ENCODE data around the gene MLLT1. TPM values are rescaled to one million over a fixed set of nuclear protein-coding genes. Genes with fewer than 3 reads are reported as not detected.

The MLLT1 gene
- total RNA-seq, 1 experiment from 2014 or later = 29.0 TPM

DNA sequence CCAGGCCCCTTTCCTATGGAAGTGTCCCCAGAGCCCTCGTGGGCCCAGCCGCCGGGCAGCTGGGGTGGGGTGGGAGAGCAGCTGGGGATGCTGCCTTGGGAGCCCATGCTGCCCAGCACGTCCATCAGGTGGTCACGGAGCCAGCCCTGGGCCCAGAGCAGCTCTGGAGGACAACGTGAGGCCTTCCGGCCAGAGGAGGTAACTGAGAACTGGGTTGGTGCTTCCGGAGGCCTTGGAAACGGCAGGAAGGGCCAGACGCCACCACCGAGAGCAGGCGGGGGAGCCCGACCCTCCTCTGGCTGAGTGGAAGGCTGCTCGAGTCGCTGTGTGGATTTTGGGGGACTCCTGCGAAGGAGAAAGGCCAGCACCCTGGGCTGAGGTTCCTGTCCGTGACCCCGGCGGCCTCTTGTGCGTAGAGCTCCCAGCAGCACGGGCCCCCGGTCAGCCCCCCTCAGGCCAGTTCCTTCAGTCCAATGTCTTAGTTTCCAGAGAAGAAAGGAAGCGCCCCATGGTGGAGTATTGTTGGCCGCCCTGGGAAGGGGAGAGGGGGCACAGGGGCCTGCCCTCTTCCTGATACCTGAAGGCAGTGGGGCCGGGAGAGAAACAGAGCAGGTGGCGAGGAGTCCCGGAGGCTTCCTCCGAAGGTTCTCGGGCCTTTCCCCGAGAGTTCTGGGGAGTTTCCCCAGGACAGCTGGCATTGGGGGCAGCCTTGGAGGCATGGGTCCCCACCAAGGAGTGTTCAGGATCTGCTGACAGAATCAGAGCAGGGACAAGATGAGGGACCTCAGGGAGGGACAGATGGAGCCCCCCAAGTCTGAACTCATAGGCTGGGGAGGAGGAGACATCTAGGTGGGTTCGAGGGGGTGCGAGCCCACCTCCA, 68.8 kb downstream of the MLLT1 start:
- intact Hi-C loops (cut with micrococcal nuclease) = no loop called here
- H3K9ac ChIP-seq (ENCODE audit: low read length) = no peak overlapping the region
- no peak for TF ChIP-seq EZH2 (IDR thresholded peaks at IDR 0.05; ENCODE audit: low read length, unreplicated experiment)
- TF ChIP-seq EZH2phosphoT487 (IDR thresholded peaks at IDR 0.05; ENCODE audit: borderline replicate concordance, low read length) = no peak
- TF ChIP-seq, protein P1, sequence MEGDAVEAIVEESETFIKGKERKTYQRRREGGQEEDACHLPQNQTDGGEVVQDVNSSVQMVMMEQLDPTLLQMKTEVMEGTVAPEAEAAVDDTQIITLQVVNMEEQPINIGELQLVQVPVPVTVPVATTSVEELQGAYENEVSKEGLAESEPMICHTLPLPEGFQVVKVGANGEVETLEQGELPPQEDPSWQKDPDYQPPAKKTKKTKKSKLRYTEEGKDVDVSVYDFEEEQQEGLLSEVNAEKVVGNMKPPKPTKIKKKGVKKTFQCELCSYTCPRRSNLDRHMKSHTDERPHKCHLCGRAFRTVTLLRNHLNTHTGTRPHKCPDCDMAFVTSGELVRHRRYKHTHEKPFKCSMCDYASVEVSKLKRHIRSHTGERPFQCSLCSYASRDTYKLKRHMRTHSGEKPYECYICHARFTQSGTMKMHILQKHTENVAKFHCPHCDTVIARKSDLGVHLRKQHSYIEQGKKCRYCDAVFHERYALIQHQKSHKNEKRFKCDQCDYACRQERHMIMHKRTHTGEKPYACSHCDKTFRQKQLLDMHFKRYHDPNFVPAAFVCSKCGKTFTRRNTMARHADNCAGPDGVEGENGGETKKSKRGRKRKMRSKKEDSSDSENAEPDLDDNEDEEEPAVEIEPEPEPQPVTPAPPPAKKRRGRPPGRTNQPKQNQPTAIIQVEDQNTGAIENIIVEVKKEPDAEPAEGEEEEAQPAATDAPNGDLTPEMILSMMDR (conservative IDR thresholded peaks at IDR 0.05; ENCODE audit: low read depth, low read length) = no peak
- H3K27me3 ChIP-seq (ENCODE audit: low read length) = no peaks in the 10 kb centered on the region
- no peak overlapping the region for H3K4me3 ChIP-seq (ENCODE audit: low read length)
- no peaks in the 10 kb centered on the region for H3K9me2 ChIP-seq (replicated peaks; ENCODE audit: low read length)
- no peaks in the 10 kb centered on the region for H3K4me1 ChIP-seq (ENCODE audit: insufficient read depth, low read length)
- ChIA-PET CTCF (no interaction called here), POLR2A (ENCODE audit: unreplicated experiment) (no interaction called here)
- no peak overlapping the region for H2AFZ ChIP-seq (ENCODE audit: low read length)
- H3K79me2 ChIP-seq (ENCODE audit: low read length) = no peaks in the 10 kb centered on the region
- TSS peak; percentile 47 for BruUV-seq (replicated peaks)
- ATAC-seq (no peak), DNase-seq (no peak)
- H3K36me3 ChIP-seq (ENCODE audit: low read depth, low read length) = no peaks in the 10 kb centered on the region
- H3K4me2 ChIP-seq (ENCODE audit: low read length) = no peak overlapping the region
- no peaks in the 10 kb centered on the region for H4K20me1 ChIP-seq (ENCODE audit: low read length)
- no peaks in the 10 kb centered on the region for H3K9me3 ChIP-seq (ENCODE audit: low read length)
- no peaks in the 10 kb centered on the region for H3F3A ChIP-seq (ENCODE audit: low read length, unreplicated experiment)
- H3K27ac ChIP-seq (ENCODE audit: low read length) = no peak overlapping the region

DNA sequence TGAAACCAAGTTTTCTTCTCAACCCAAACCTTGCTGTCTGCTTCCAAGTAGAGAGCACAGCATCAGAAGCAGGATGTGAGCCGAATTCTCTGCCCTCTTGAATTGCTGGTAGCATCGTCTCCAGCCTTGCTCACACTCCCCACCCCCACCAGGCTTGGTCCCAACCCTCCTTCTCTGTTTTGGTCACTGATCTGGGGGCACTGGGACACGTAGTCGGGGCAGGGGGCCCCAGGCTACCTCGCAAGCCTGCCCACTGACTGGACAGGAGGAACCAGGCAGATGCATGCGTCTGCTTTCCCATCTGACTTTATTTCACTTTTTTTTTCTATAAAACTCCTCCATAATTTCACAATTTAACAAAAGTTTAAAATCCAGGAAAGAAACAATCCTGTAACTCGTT, 69.7 kb downstream of the MLLT1 start:
- intact Hi-C loops (cut with micrococcal nuclease) = no loop called here
- no peak for ATAC-seq
- Histone ChIP-seq H3K36me3 (ENCODE audit: low read depth, low read length) (no peaks in the 10 kb centered on the region), H3K27ac (ENCODE audit: low read length) (no peak overlapping the region), H3K27me3 (ENCODE audit: low read length) (no peaks in the 10 kb centered on the region), H3F3A (ENCODE audit: low read length, unreplicated experiment) (no peaks in the 10 kb centered on the region), H3K4me3 (ENCODE audit: low read length) (no peak overlapping the region), H3K79me2 (ENCODE audit: low read length) (no peaks in the 10 kb centered on the region), H3K9ac (ENCODE audit: low read length) (no peak overlapping the region), H3K9me2 (replicated peaks; ENCODE audit: low read length) (no peaks in the 10 kb centered on the region), H3K4me2 (ENCODE audit: low read length) (no peak overlapping the region), H3K4me1 (ENCODE audit: insufficient read depth, low read length) (no peaks in the 10 kb centered on the region), H2AFZ (ENCODE audit: low read length) (no peak overlapping the region), H3K9me3 (ENCODE audit: low read length) (no peaks in the 10 kb centered on the region), H4K20me1 (ENCODE audit: low read length) (no peaks in the 10 kb centered on the region)
- no TSS peak for BruUV-seq (replicated peaks)
- CTCF ChIA-PET = no interaction called here
- POLR2A ChIA-PET (ENCODE audit: unreplicated experiment) = no interaction called here
- TF ChIP-seq EZH2phosphoT487 (IDR thresholded peaks at IDR 0.05; ENCODE audit: borderline replicate concordance, low read length) (no peak), EZH2 (IDR thresholded peaks at IDR 0.05; ENCODE audit: low read length, unreplicated experiment) (no peak)
- TF ChIP-seq, protein P1 (conservative IDR thresholded peaks at IDR 0.05; ENCODE audit: low read depth, low read length) = no peak
- DNase-seq = no peak

DNA sequence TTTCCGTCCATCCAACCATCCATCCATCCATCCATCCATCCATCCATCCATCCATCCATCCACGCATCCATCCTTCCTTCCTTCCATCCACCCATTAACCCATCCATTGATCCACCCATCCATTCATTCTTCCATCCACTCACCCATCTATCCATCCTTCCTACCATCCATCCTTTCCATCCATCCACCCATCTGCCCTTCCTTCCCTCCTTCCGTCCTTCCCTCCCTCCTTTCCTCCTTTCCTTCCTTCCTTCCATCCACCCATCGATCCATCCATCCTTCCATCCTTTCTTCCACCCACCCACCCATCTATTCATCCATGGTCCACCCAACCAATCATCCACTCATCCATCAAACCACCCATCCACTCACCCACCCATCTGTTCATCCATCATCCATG, 70.1 kb downstream of the MLLT1 start:
- H3K9me2 ChIP-seq (replicated peaks; ENCODE audit: low read length) = no peaks in the 10 kb centered on the region
- ChIA-PET POLR2A (ENCODE audit: unreplicated experiment) (interaction anchor here (0.6 kb wide), 1 partner anchor 118 kb away, joined by 3 read pairs; no protein-coding TSS in a partner anchor), CTCF (no interaction called here)
- TF ChIP-seq, protein P1 (conservative IDR thresholded peaks at IDR 0.05; ENCODE audit: low read depth, low read length) = no peak
- no peak for TF ChIP-seq EZH2 (IDR thresholded peaks at IDR 0.05; ENCODE audit: low read length, unreplicated experiment)
- TF ChIP-seq EZH2phosphoT487 (IDR thresholded peaks at IDR 0.05; ENCODE audit: borderline replicate concordance, low read length) = no peak
- H2AFZ ChIP-seq (ENCODE audit: low read length) = no peak overlapping the region
- H4K20me1 ChIP-seq (ENCODE audit: low read length) = no peaks in the 10 kb centered on the region
- H3K4me3 ChIP-seq (ENCODE audit: low read length) = no peak overlapping the region
- H3K36me3 ChIP-seq (ENCODE audit: low read depth, low read length) = no peaks in the 10 kb centered on the region
- DNase-seq = no peak
- H3K4me1 ChIP-seq (ENCODE audit: insufficient read depth, low read length) = no peaks in the 10 kb centered on the region
- no peaks in the 10 kb centered on the region for H3K9me3 ChIP-seq (ENCODE audit: low read length)
- no peak overlapping the region for H3K27ac ChIP-seq (ENCODE audit: low read length)
- no peak overlapping the region for H3K4me2 ChIP-seq (ENCODE audit: low read length)
- no peaks in the 10 kb centered on the region for H3F3A ChIP-seq (ENCODE audit: low read length, unreplicated experiment)
- no peaks in the 10 kb centered on the region for H3K27me3 ChIP-seq (ENCODE audit: low read length)
- no peak for ATAC-seq
- no peak overlapping the region for H3K9ac ChIP-seq (ENCODE audit: low read length)
- no TSS peak for BruUV-seq (replicated peaks)
- H3K79me2 ChIP-seq (ENCODE audit: low read length) = no peaks in the 10 kb centered on the region
- intact Hi-C loops (cut with micrococcal nuclease) = no loop called here

All from PC-3 (cell line).